ENCODE results near the gene MCCD1.

- TF ChIP-seq POLR2A (IDR thresholded peaks at IDR 0.05) = no peak
- no peak for TF ChIP-seq CTCF (IDR thresholded peaks at IDR 0.05)
- no peak for TF ChIP-seq EP300 (IDR thresholded peaks at IDR 0.05)
- TF ChIP-seq POLR2AphosphoS5 (IDR thresholded peaks at IDR 0.05) = no peak
Measured at GRCh38 chr6:31534521-31535040, 5.8 kb downstream of the MCCD1 start.
